Uterus (tissue), 4 donors: ENCODE results near the gene SORCS3. TPM values are rescaled to one million over a fixed set of nuclear protein-coding genes. Genes with fewer than 3 reads are reported as not detected.

ENCODE experiments used
- DNase-seq, 2 donors: peaks; one replicate each; pipeline ENCODE4 v3.0.0-alpha.2; 2019 to 2020
- H3K27ac ChIP-seq, 2 donors: fragments of 200-600 bp; sonication (generic); 1 replicate in 1 of 2; 2 replicates in 1 of 2; pipeline ENCODE4 v1.5.1; 2016 to 2018
- H3K27me3 ChIP-seq, 2 donors: fragments of 200-600 bp; sonication (generic); one replicate each; pipeline ENCODE4 v1.5.1; 2018 to 2019; ENCODE audit warnings: control low read depth in 1 of 2
- H3K36me3 ChIP-seq, 2 donors: fragments of 200-600 bp; sonication (generic); one replicate each; pipeline ENCODE4 v1.5.1; 2019; ENCODE audit warnings: control low read depth in 1 of 2
- H3K4me1 ChIP-seq, 2 donors: fragments of 200-600 bp; sonication (generic); one replicate each; pipeline ENCODE4 v1.5.1; 2018 to 2019; ENCODE audit warnings: control low read depth in 1 of 2
- H3K4me3 ChIP-seq, 2 donors: fragments of 200-600 bp; sonication (generic); 1 replicate in 1 of 2; 2 replicates in 1 of 2; pipeline ENCODE4 v1.5.1; 2018 to 2019; ENCODE audit warnings: mild to moderate bottlenecking in 1 of 2
- H3K9me3 ChIP-seq, 2 donors: fragments of 200-600 bp; sonication (generic); one replicate each; pipeline ENCODE4 v1.5.1; 2019; ENCODE audit warnings: control low read depth in 1 of 2
- CTCF ChIP-seq, 4 experiments: fragments of 200-600 bp in 2 of 4; fragments of 450-650 bp in 2 of 4; sonication (generic) in 2 of 4; IDR thresholded peaks; one replicate each; pipeline ENCODE4 v1.5.1; 2016 to 2019; ENCODE audit warnings: antibody characterized with exemption in 4 of 4, mild to moderate bottlenecking in 2 of 4, moderate library complexity in 1 of 4
- POLR2A ChIP-seq, 2 donors: fragments of 450-650 bp; IDR thresholded peaks; one replicate each; pipeline ENCODE4 v1.6.1; 2016; ENCODE audit warnings: antibody characterized with exemption in 2 of 2, mild to moderate bottlenecking in 1 of 2, moderate library complexity in 1 of 2
- intact Hi-C: fragments of 100-400 bp; cut with DNase I; formaldehyde crosslinking; loops from one replicate; pipeline ENCODE4 v1.15.1; 2023; ENCODE audit warnings: low total_unique reads
- total RNA-seq, 4 donors: library from RNA; depleted of rRNA in 3 of 4; stranded (reverse); fragments of >200 nt in 3 of 4; gene quantifications; one replicate each; pipeline versions ENCODE4 v1.1.0 to v1.2.4, GENCODE V29; 2014 to 2023
- donor health status: DM: yes; HTN: yes; CAD: no.

SORCS3 gene
- total RNA-seq, 4 donors from 2014 or later, result 0.77 to 2.4 TPM; not detected in 2

- no peaks in the 10 kb centered on the region for H3K27me3 ChIP-seq
- H3K27ac ChIP-seq, result no peak overlapping the region
- no peaks in the 10 kb centered on the region for H3K9me3 ChIP-seq
- DNase-seq, result no peak
- no peaks in the 10 kb centered on the region for H3K4me1 ChIP-seq
- intact Hi-C loops, result no loop called here
- H3K4me3 ChIP-seq, result no peak overlapping the region
- no peak for TF ChIP-seq CTCF (IDR thresholded peaks at IDR 0.05)
- TF ChIP-seq POLR2A (IDR thresholded peaks at IDR 0.05), result no peak
- no peaks in the 10 kb centered on the region for H3K36me3 ChIP-seq
Measured at GRCh38 chr10:104893701-104894100, 252.6 kb downstream of the SORCS3 start.

GRCh38 chr10:104894681-104895080 is 253.6 kb downstream of the SORCS3 start:
- Histone ChIP-seq H3K4me1 (no peaks in the 10 kb centered on the region), H3K36me3 (no peaks in the 10 kb centered on the region), H3K9me3 (no peaks in the 10 kb centered on the region), H3K27me3 (no peaks in the 10 kb centered on the region), H3K4me3 (no peak overlapping the region), H3K27ac (no peak overlapping the region)
- no peak for DNase-seq
- intact Hi-C loops, result no loop called here
- TF ChIP-seq POLR2A (IDR thresholded peaks at IDR 0.05) (no peak), CTCF (IDR thresholded peaks at IDR 0.05) (no peak)

GRCh38 chr10:104895541-104895940 is 254.5 kb downstream of the SORCS3 start:
- Histone ChIP-seq H3K4me1 (no peaks in the 10 kb centered on the region), H3K9me3 (no peaks in the 10 kb centered on the region), H3K36me3 (no peaks in the 10 kb centered on the region), H3K27ac (no peak overlapping the region), H3K4me3 (no peak overlapping the region), H3K27me3 (no peaks in the 10 kb centered on the region)
- intact Hi-C loops, result no loop called here
- TF ChIP-seq POLR2A (IDR thresholded peaks at IDR 0.05) (no peak), CTCF (IDR thresholded peaks at IDR 0.05) (no peak)
- DNase-seq, result no peak

- intact Hi-C loops, result no loop called here
- no peak overlapping the region for H3K27ac ChIP-seq
- H3K4me1 ChIP-seq, result no peaks in the 10 kb centered on the region
- DNase-seq, result no peak
- no peaks in the 10 kb centered on the region for H3K9me3 ChIP-seq
- H3K36me3 ChIP-seq, result no peaks in the 10 kb centered on the region
- TF ChIP-seq POLR2A (IDR thresholded peaks at IDR 0.05) (no peak), CTCF (IDR thresholded peaks at IDR 0.05) (no peak)
- H3K27me3 ChIP-seq, result no peaks in the 10 kb centered on the region
- H3K4me3 ChIP-seq, result no peak overlapping the region
Measured at GRCh38 chr10:104895981-104896380, 254.9 kb downstream of the SORCS3 start.

- no peak for DNase-seq
- intact Hi-C loops, result no loop called here
- no peak for TF ChIP-seq CTCF (IDR thresholded peaks at IDR 0.05)
- no peak for TF ChIP-seq POLR2A (IDR thresholded peaks at IDR 0.05)
- Histone ChIP-seq H3K27ac (no peak overlapping the region), H3K4me1 (no peaks in the 10 kb centered on the region), H3K27me3 (no peaks in the 10 kb centered on the region), H3K9me3 (no peaks in the 10 kb centered on the region), H3K36me3 (no peaks in the 10 kb centered on the region), H3K4me3 (no peak overlapping the region)
Measured at GRCh38 chr10:104897696-104898095, 256.6 kb downstream of the SORCS3 start.
